K562 (cell line): ENCODE measurements around the gene TBX1. TPM values are rescaled to one million over a fixed set of nuclear protein-coding genes. Genes with fewer than 3 reads are reported as not detected.

Experiments used
- BRD4 ChIP-seq: fragments of 200-600 bp; sonication (generic); IDR thresholded peaks from 2 replicates; pipeline ENCODE4 v1.6.1; 2017; ENCODE audit warnings: inconsistent platforms
- CCAR2 ChIP-seq: fragments of 200-400 bp; formaldehyde crosslinking; IDR thresholded peaks from 2 replicates; pipeline ENCODE4 v1.6.1; 2017; ENCODE audit warnings: mild to moderate bottlenecking, low read depth, low read length
- CREB3 ChIP-seq: fragments of 450-650 bp; conservative IDR thresholded peaks from 2 replicates; pipeline ENCODE4 v1.6.1; 2016; ENCODE audit warnings: missing genetic modification characterization, low read depth, mild to moderate bottlenecking, missing compliant biosample characterization, moderate library complexity
- CREB3L1 ChIP-seq: fragments of 450-650 bp; IDR thresholded peaks from 2 replicates; pipeline ENCODE4 v1.6.1; 2014; ENCODE audit warnings: low read depth, mild to moderate bottlenecking, moderate library complexity, borderline replicate concordance
- ETS1 ChIP-seq: conservative IDR thresholded peaks from 2 replicates; pipeline ENCODE4 v1.6.1; 2011; ENCODE audit warnings: low read depth, mild to moderate bottlenecking, low read length; ENCODE audit not compliant: control insufficient read depth
- FOXJ3 ChIP-seq: sonication (generic); formaldehyde crosslinking; IDR thresholded peaks from 2 replicates; pipeline ENCODE4 v1.4.0; 2020; ENCODE audit warnings: mild to moderate bottlenecking, missing genetic modification reagents
- GATAD2B ChIP-seq: fragments of 450-650 bp; IDR thresholded peaks from 2 replicates; pipeline ENCODE4 v1.6.1; 2017; ENCODE audit warnings: mild to moderate bottlenecking, borderline replicate concordance
- MAFF ChIP-seq: IDR thresholded peaks from 2 replicates; pipeline ENCODE4 v1.6.1; 2012; ENCODE audit warnings: low read length, improper control_type of control experiment
- MYNN ChIP-seq, 2 experiments: sonication (generic); formaldehyde crosslinking in 1 of 2; IDR thresholded peaks; 2 replicates each; pipeline versions ENCODE4 v1.5.0 to v1.6.1; 2016 to 2020; ENCODE audit warnings: antibody characterized with exemption in 1 of 2, missing genetic modification reagents in 1 of 2
- NONO ChIP-seq, 2 experiments: fragments of 200-400 bp in 1 of 2; fragments of 450-650 bp in 1 of 2; formaldehyde crosslinking in 1 of 2; IDR thresholded peaks; 2 replicates each; pipeline ENCODE4 v1.6.1; 2017; ENCODE audit warnings: low read depth in 2 of 2, mild to moderate bottlenecking in 2 of 2, moderate library complexity in 2 of 2, low read length in 1 of 2
- POLR2B ChIP-seq: fragments of 450-650 bp; IDR thresholded peaks from 2 replicates; pipeline ENCODE4 v1.6.1; 2018; ENCODE audit warnings: low read depth; ENCODE audit not compliant: partially characterized antibody
- RFX1 ChIP-seq: fragments of 450-650 bp; IDR thresholded peaks from 2 replicates; pipeline ENCODE4 v1.6.1; 2016; ENCODE audit warnings: mild to moderate bottlenecking, moderate library complexity
- SAFB2 ChIP-seq: fragments of 200-400 bp; formaldehyde crosslinking; IDR thresholded peaks from 2 replicates; pipeline ENCODE4 v1.6.1; 2018; ENCODE audit warnings: borderline replicate concordance, low read length, low read depth, moderate library complexity; ENCODE audit not compliant: severe bottlenecking
- SMAD2 ChIP-seq: fragments of 150-350 bp; IDR thresholded peaks from 2 replicates; pipeline ENCODE4 v1.6.1; 2014; ENCODE audit warnings: low read depth, mild to moderate bottlenecking, low read length
- ZNF165 ChIP-seq: fragments of 250-450 bp; sonication (Bioruptor Pico); IDR thresholded peaks from 2 replicates; pipeline ENCODE4 v1.4.0; 2020; ENCODE audit warnings: borderline replicate concordance
- ZNF316 ChIP-seq: fragments of 450-650 bp; IDR thresholded peaks from 2 replicates; pipeline ENCODE4 v1.6.1; 2016
- ZNF668 ChIP-seq: fragments of 250-450 bp; sonication (Bioruptor Pico); IDR thresholded peaks from 2 replicates; pipeline ENCODE4 v1.8.0; 2022; ENCODE audit warnings: mild to moderate bottlenecking, inconsistent platforms
- polyA plus RNA-seq, 8 experiments: library from polyadenylated mRNA; depleted of rRNA in 4 of 8; stranded (reverse) in 5 of 8; unstranded in 3 of 8; fragments of >200 nt; fragmentation: Nextera tagmentation in 2 of 8; fragmentation: Illumina TruSeq in 1 of 8; extraction: Ambion mirVana in 2 of 8; extraction: Trizol in 1 of 8; gene quantifications; 2 replicates each; pipeline versions ENCODE4 v1.2.1 to v1.2.3, GENCODE V29; 2011 to 2014; ENCODE audit warnings: inconsistent platforms in 1 of 8, missing spikeins in 1 of 8
- total RNA-seq, 7 experiments: library from RNA; depleted of rRNA in 6 of 7; stranded (reverse); fragments of >200 nt in 6 of 7; fragmentation: Illumina TruSeq in 2 of 7; extraction: Trizol in 2 of 7; gene quantifications; 2 replicates each; pipeline versions ENCODE4 v1.2.1 to v1.2.3, GENCODE V29; 2011 to 2021; ENCODE audit warnings: low replicate concordance in 1 of 7
- TF ChIP-seq, protein P1 (sequence below): sonication (generic); formaldehyde crosslinking; IDR thresholded peaks from 2 replicates; pipeline ENCODE4 v1.8.1; 2023; ENCODE audit warnings: mild to moderate bottlenecking, missing genetic modification reagents
- TF ChIP-seq, protein P2 (sequence below): fragments of 250-450 bp; sonication (Bioruptor Pico); IDR thresholded peaks from 2 replicates; pipeline ENCODE4 v1.8.0; 2021; ENCODE audit warnings: borderline replicate concordance, mild to moderate bottlenecking, moderate library complexity; ENCODE audit not compliant: poor library complexity, severe bottlenecking

Gene TBX1
- total and polyA plus RNA-seq, 9 of the 15 experiments (the other 6 are each of a cell fraction or from before 2014, with no cell fraction given): 0.07 to 35.0 (median 3.9) TPM

DNA sequence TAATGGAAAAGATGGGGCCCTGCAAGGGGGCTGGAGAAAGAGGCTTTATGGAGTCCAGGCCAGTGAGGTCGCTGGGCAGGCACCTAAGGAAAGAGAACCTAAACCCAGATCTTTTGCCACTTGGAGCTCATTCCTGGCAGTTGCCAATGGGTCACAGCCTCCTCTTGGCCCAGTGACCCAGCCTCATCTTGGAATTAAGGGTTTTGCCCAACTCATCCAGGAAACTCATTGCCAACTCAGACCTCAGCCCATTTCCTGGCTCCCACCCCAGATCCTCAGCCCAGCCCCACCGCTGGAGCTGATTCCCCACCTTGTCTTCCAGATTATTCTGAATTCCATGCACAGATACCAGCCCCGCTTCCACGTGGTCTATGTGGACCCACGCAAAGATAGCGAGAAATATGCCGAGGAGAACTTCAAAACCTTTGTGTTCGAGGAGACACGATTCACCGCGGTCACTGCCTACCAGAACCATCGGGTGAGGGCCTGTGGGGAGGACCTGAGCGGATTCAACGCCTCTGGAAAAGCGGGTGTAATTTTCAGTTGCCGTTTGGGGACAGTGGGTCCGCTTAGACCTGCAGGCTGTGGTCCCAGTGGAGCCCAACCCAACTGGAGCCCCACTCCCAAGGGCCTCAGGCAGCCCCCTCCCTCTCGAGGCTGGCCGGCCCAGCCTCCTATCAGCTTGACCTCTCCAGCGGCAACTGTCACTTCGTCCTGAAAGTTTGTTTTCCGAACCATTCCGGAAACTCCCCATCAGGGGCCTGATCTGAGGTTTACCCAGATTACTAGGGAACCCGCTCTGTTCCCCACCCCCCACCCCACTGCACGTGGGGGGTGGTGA lies 4.3 kb downstream of the TBX1 start (continued):
- no peak for TF ChIP-seq ETS1
- no peak for TF ChIP-seq CCAR2
- no peak for TF ChIP-seq ZNF316
- TF ChIP-seq ZNF668 (CRISPR knock-in tag): no peak
- TF ChIP-seq RFX1: no peak
- no peak for TF ChIP-seq MAFF
- TF ChIP-seq POLR2B: no peak
- TF ChIP-seq CREB3: no peak
- 0 out of 2 replicates have a peak, but pooled peaks have one; percentile 36 for TF ChIP-seq CREB3L1
- TF ChIP-seq FOXJ3: no peak
- no peak for TF ChIP-seq SMAD2
- TF ChIP-seq, protein P1, sequence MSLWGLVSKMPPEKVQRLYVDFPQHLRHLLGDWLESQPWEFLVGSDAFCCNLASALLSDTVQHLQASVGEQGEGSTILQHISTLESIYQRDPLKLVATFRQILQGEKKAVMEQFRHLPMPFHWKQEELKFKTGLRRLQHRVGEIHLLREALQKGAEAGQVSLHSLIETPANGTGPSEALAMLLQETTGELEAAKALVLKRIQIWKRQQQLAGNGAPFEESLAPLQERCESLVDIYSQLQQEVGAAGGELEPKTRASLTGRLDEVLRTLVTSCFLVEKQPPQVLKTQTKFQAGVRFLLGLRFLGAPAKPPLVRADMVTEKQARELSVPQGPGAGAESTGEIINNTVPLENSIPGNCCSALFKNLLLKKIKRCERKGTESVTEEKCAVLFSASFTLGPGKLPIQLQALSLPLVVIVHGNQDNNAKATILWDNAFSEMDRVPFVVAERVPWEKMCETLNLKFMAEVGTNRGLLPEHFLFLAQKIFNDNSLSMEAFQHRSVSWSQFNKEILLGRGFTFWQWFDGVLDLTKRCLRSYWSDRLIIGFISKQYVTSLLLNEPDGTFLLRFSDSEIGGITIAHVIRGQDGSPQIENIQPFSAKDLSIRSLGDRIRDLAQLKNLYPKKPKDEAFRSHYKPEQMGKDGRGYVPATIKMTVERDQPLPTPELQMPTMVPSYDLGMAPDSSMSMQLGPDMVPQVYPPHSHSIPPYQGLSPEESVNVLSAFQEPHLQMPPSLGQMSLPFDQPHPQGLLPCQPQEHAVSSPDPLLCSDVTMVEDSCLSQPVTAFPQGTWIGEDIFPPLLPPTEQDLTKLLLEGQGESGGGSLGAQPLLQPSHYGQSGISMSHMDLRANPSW (CRISPR knock-in tag): peak; percentile 67; the same call in 1 of the 2 replicates
- TF ChIP-seq GATAD2B: no peak
- no peak for TF ChIP-seq NONO (IDR thresholded peaks at IDR 0.05; ENCODE audit: low read depth in 2 of 2, low read length in 1 of 2)
- TF ChIP-seq BRD4: no peak
- TF ChIP-seq, protein P2, sequence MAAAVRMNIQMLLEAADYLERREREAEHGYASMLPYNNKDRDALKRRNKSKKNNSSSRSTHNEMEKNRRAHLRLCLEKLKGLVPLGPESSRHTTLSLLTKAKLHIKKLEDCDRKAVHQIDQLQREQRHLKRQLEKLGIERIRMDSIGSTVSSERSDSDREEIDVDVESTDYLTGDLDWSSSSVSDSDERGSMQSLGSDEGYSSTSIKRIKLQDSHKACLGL (CRISPR knock-in tag): no peak
- no peak for TF ChIP-seq SAFB2
- no peak for TF ChIP-seq ZNF165 (CRISPR knock-in tag)
- TF ChIP-seq MYNN (IDR thresholded peaks at IDR 0.05): no peak
- TF ChIP-seq MYNN (CRISPR knock-in tag; IDR thresholded peaks at IDR 0.05): 0 out of 2 replicates have a peak, but pooled peaks have one; percentile 36
